ENCODE measurements around the gene FLNB. TPM values are rescaled to one million over a fixed set of nuclear protein-coding genes. Genes with fewer than 3 reads are reported as not detected.
A peak's percentile ranks its signal among the peaks of the same experiment; 100 is the strongest.

FLNB gene
- total and polyA plus RNA-seq, 2 of the 13 experiments (the other 11 are each of a cell fraction or from before 2014, with no cell fraction given), result 106 to 130 TPM

DNA sequence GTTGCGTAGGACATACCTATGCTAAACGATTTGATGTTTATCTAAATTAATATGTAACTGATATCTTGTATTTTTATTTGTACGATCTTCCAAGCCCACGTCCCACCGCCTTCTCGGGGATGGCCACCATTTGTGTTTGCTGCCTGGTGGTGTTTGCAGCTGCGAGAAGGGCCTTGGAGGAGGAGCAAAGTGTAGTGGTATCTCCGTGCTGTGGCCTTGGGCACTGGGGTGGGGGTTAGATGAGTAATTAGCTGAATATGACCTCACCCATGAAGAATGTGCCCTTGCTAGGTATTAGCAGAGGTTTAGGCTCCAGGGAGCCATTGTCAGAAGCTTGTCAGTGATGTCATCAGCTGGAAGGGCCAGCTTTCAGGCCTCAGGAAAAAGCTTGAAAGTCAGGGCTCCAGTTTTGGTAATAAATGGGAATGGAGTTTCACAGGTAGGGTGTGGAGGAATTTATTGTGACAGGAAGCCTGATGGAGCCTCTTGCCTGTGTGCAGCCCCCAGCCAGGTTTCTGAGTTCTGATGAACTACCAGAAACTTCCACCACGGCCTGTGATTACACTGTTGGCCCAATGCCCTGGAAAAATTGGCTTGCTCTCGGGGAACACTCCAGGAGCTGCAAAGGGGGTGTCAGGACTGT is 41.0 kb downstream of the FLNB start (continued):
- TF ChIP-seq ZNF354B (CRISPR knock-in tag; IDR thresholded peaks at IDR 0.05) (no peak), HMG20B (CRISPR knock-in tag; conservative IDR thresholded peaks at IDR 0.05) (peak; percentile 53; the same call in 1 of the 2 replicates), ADNP (CRISPR knock-in tag; IDR thresholded peaks at IDR 0.05) (no peak), GATA4 (IDR thresholded peaks at IDR 0.05; ENCODE audit: borderline replicate concordance, low read depth) (0 out of 2 replicates have a peak, but pooled peaks have one; percentile 14), CREB1 (IDR thresholded peaks at IDR 0.05) (peak; percentile 93), CREB1 (CRISPR knock-in tag; IDR thresholded peaks at IDR 0.05) (peak; percentile 87), SPEN (CRISPR knock-in tag; IDR thresholded peaks at IDR 0.05; ENCODE audit: low read depth) (peak; percentile 55; the same call in 1 of the 2 replicates), ATM (IDR thresholded peaks at IDR 0.05; ENCODE audit: borderline replicate concordance) (no peak), MBNL3 (CRISPR knock-in tag; conservative IDR thresholded peaks at IDR 0.05) (no peak), POLR2G (IDR thresholded peaks at IDR 0.05; ENCODE audit: low read depth, low read length) (peak; percentile 60), ZSCAN22 (CRISPR knock-in tag; IDR thresholded peaks at IDR 0.05) (no peak), PCBP2 (optimal IDR thresholded peaks at IDR 0.05; ENCODE audit: low read depth, low read length, poor library complexity, severe bottlenecking) (no peak), ZNF230 (CRISPR knock-in tag; IDR thresholded peaks at IDR 0.05) (0 out of 2 replicates have a peak, but pooled peaks have one; percentile 40), ZNF446 (CRISPR knock-in tag; IDR thresholded peaks at IDR 0.05) (no peak), PBX2 (CRISPR knock-in tag; IDR thresholded peaks at IDR 0.05) (no peak), ZNF263 (CRISPR knock-in tag; IDR thresholded peaks at IDR 0.05) (no peak), SMARCE1 (IDR thresholded peaks at IDR 0.05; ENCODE audit: borderline replicate concordance) (no peak), HOXD1 (CRISPR knock-in tag; IDR thresholded peaks at IDR 0.05) (peak; percentile 40; the same call in 1 of the 2 replicates), PRPF4 (IDR thresholded peaks at IDR 0.05; ENCODE audit: low read depth, low read length, poor library complexity, severe bottlenecking) (no peak), ZBTB33 (CRISPR knock-in tag; IDR thresholded peaks at IDR 0.05) (0 out of 2 replicates have a peak, but pooled peaks have one; percentile 40), SP4 (CRISPR knock-in tag; IDR thresholded peaks at IDR 0.05) (no peak), ZNF296 (CRISPR knock-in tag; conservative IDR thresholded peaks at IDR 0.05) (no peak), RFX1 (IDR thresholded peaks at IDR 0.05) (no peak), ZNF570 (CRISPR knock-in tag; IDR thresholded peaks at IDR 0.05; ENCODE audit: borderline replicate concordance) (no peak), NFATC3 (CRISPR knock-in tag; IDR thresholded peaks at IDR 0.05) (no peak), MXD4 (CRISPR knock-in tag; IDR thresholded peaks at IDR 0.05) (no peak), FOXO1 (CRISPR knock-in tag; IDR thresholded peaks at IDR 0.05) (peak; percentile 87), SMC3 (IDR thresholded peaks at IDR 0.05; ENCODE audit: low read length) (no peak)
- TF ChIP-seq, protein P1, sequence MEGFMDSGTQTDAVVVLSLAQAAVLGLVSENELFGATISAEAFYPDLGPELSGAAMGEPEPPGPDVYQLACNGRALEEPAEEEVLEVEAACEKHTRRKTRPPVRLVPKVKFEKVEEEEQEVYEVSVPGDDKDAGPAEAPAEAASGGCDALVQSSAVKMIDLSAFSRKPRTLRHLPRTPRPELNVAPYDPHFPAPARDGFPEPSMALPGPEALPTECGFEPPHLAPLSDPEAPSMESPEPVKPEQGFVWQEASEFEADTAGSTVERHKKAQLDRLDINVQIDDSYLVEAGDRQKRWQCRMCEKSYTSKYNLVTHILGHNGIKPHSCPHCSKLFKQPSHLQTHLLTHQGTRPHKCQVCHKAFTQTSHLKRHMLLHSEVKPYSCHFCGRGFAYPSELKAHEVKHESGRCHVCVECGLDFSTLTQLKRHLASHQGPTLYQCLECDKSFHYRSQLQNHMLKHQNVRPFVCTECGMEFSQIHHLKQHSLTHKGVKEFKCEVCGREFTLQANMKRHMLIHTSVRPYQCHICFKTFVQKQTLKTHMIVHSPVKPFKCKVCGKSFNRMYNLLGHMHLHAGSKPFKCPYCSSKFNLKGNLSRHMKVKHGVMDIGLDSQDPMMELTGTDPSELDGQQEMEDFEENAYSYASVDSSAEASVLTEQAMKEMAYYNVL (CRISPR knock-in tag; IDR thresholded peaks at IDR 0.05; ENCODE audit: borderline replicate concordance), result 0 out of 2 replicates have a peak, but pooled peaks have one; percentile 57
